ENCODE measurements around the gene ZNF516.

Gene ZNF516

GRCh38 chr18:76491776-76492668 is 3.0 kb downstream of the ZNF516 start:
- H3K9ac ChIP-seq (ENCODE audit: low read depth, low read length) = no peak overlapping the region

GRCh38 chr18:76491473-76491775 is 3.6 kb downstream of the ZNF516 start:
- Histone ChIP-seq H3K4me3 (ENCODE audit: low read depth in 1 of 2, low read length in 2 of 2) (no peak overlapping the region), H3K79me2 (ENCODE audit: insufficient read depth, low read length) (no peaks in the 10 kb centered on the region), H3K9me3 (ENCODE audit: insufficient read depth, low read length, severe bottlenecking) (no peaks in the 10 kb centered on the region), H3K36me3 (ENCODE audit: insufficient read depth, low read length) (no peaks in the 10 kb centered on the region), H3K27ac (ENCODE audit: low read length) (no peak overlapping the region), H2AFZ (ENCODE audit: low read depth, low read length) (no peak overlapping the region), H3K27me3 (ENCODE audit: insufficient read depth, low read length, poor library complexity) (peaks cover 5% of the 10 kb centered on the region), H4K20me1 (ENCODE audit: insufficient read depth, low read length) (no peaks in the 10 kb centered on the region), H3K9ac (ENCODE audit: low read depth, low read length) (no peak overlapping the region), H3K4me1 (ENCODE audit: insufficient read depth, low read length) (no peaks in the 10 kb centered on the region), H3K4me2 (ENCODE audit: insufficient read depth, low read length) (no peak overlapping the region)
- TF ChIP-seq EZH2 (IDR thresholded peaks at IDR 0.05; ENCODE audit: borderline replicate concordance, low read depth, low read length, severe bottlenecking) (no peak), CTCF (IDR thresholded peaks at IDR 0.05; ENCODE audit: borderline replicate concordance, extremely low read depth, low read length, poor library complexity, severe bottlenecking) (no peak)
- ATAC-seq (ENCODE audit: insufficient read depth, low read depth) (no peak), DNase-seq (no peak)

More at GRCh38 chr18:76491776-76492668, 3.0 kb downstream of the ZNF516 start:
- Histone ChIP-seq H3K4me2 (ENCODE audit: insufficient read depth, low read length) (no peak overlapping the region), H3K27ac (ENCODE audit: low read length) (no peak overlapping the region), H3K27me3 (ENCODE audit: insufficient read depth, low read length, poor library complexity) (peaks cover 5% of the 10 kb centered on the region), H3K4me3 (ENCODE audit: low read depth in 1 of 2, low read length in 2 of 2) (no peak overlapping the region), H3K79me2 (ENCODE audit: insufficient read depth, low read length) (no peaks in the 10 kb centered on the region), H3K4me1 (ENCODE audit: insufficient read depth, low read length) (no peaks in the 10 kb centered on the region), H3K9me3 (ENCODE audit: insufficient read depth, low read length, severe bottlenecking) (no peaks in the 10 kb centered on the region), H4K20me1 (ENCODE audit: insufficient read depth, low read length) (no peaks in the 10 kb centered on the region), H2AFZ (ENCODE audit: low read depth, low read length) (no peak overlapping the region), H3K36me3 (ENCODE audit: insufficient read depth, low read length) (no peaks in the 10 kb centered on the region)
- no peak for ATAC-seq (ENCODE audit: insufficient read depth, low read depth)
- TF ChIP-seq EZH2 (IDR thresholded peaks at IDR 0.05; ENCODE audit: borderline replicate concordance, low read depth, low read length, severe bottlenecking) (no peak), CTCF (IDR thresholded peaks at IDR 0.05; ENCODE audit: borderline replicate concordance, extremely low read depth, low read length, poor library complexity, severe bottlenecking) (no peak)
- DNase-seq = no peak

- no peak overlapping the region for H2AFZ ChIP-seq (ENCODE audit: low read depth, low read length)
- no peak overlapping the region for H3K4me2 ChIP-seq (ENCODE audit: insufficient read depth, low read length)
- no peaks in the 10 kb centered on the region for H3K36me3 ChIP-seq (ENCODE audit: insufficient read depth, low read length)
- no peak for TF ChIP-seq EZH2 (IDR thresholded peaks at IDR 0.05; ENCODE audit: borderline replicate concordance, low read depth, low read length, severe bottlenecking)
- TF ChIP-seq CTCF (IDR thresholded peaks at IDR 0.05; ENCODE audit: borderline replicate concordance, extremely low read depth, low read length, poor library complexity, severe bottlenecking) = no peak
- ATAC-seq (ENCODE audit: insufficient read depth, low read depth) (no peak), DNase-seq (no peak)
- H3K4me3 ChIP-seq (ENCODE audit: low read depth in 1 of 2, low read length in 2 of 2) = no peak overlapping the region
- H3K27ac ChIP-seq (ENCODE audit: low read length) = no peak overlapping the region
- H3K27me3 ChIP-seq (ENCODE audit: insufficient read depth, low read length, poor library complexity) = peaks cover 5% of the 10 kb centered on the region
- no peaks in the 10 kb centered on the region for H3K4me1 ChIP-seq (ENCODE audit: insufficient read depth, low read length)
- H3K79me2 ChIP-seq (ENCODE audit: insufficient read depth, low read length) = no peaks in the 10 kb centered on the region
- H4K20me1 ChIP-seq (ENCODE audit: insufficient read depth, low read length) = no peaks in the 10 kb centered on the region
- H3K9me3 ChIP-seq (ENCODE audit: insufficient read depth, low read length, severe bottlenecking) = no peaks in the 10 kb centered on the region
- no peak overlapping the region for H3K9ac ChIP-seq (ENCODE audit: low read depth, low read length)
Observed at GRCh38 chr18:76490670-76491472, 4.2 kb downstream of the ZNF516 start.
